Body of pancreas (tissue), 4 donors: Measurements from ENCODE around the gene CADM3.

ENCODE experiments used
- POLR2A ChIP-seq, 3 donors: fragments of 450-650 bp; IDR thresholded peaks; one replicate each; pipeline ENCODE4 v1.6.1; 2016; ENCODE audit warnings: antibody characterized with exemption in 3 of 3, mild to moderate bottlenecking in 2 of 3
- TF ChIP-seq, protein P1 (sequence below), 7 experiments: fragments of 450-650 bp in 4 of 7; fragments of 200-600 bp in 3 of 7; sonication (generic) in 3 of 7; IDR thresholded peaks; one replicate each; pipeline ENCODE4 v1.5.1; 2016 to 2019; ENCODE audit warnings: antibody characterized with exemption in 7 of 7

DNA sequence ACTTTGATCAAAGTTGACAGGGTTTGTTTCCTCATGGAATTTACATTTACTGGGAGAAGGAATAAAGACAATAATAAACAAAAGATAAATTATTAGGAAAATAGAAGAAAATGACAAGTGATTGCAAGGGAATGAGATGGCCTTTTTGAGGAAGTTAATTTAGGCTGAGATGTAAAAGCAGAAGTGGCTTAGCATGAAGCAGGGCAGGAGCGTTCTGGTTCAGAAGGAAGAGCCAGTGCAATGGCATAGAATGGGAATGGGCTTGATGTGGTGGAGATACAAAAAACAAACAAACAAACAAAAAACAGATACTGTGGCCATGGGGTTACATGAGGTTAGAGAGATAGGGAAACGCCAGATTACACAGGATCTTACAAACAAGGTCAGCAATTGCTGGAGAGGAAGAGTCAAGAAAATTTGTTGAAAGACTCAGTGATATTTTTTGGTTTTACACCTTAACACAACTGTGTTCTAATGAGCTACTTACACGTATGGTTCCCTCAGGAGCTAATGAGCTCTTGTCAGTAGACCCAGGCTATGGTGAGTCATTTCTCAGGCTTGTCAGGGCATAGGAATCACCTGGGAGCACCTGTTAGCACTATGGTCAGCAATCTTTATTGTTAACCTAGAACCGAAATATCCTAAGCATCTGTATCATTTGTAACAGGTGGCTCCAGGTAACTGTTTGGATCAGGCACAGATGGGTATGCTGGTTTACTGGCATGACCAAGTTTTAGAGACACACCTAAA lies 8.7 kb upstream of the CADM3 start:
- TF ChIP-seq, protein P1, sequence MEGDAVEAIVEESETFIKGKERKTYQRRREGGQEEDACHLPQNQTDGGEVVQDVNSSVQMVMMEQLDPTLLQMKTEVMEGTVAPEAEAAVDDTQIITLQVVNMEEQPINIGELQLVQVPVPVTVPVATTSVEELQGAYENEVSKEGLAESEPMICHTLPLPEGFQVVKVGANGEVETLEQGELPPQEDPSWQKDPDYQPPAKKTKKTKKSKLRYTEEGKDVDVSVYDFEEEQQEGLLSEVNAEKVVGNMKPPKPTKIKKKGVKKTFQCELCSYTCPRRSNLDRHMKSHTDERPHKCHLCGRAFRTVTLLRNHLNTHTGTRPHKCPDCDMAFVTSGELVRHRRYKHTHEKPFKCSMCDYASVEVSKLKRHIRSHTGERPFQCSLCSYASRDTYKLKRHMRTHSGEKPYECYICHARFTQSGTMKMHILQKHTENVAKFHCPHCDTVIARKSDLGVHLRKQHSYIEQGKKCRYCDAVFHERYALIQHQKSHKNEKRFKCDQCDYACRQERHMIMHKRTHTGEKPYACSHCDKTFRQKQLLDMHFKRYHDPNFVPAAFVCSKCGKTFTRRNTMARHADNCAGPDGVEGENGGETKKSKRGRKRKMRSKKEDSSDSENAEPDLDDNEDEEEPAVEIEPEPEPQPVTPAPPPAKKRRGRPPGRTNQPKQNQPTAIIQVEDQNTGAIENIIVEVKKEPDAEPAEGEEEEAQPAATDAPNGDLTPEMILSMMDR (IDR thresholded peaks at IDR 0.05) = no peak
- TF ChIP-seq POLR2A (IDR thresholded peaks at IDR 0.05) = no peak
